HG03159 (cell line): ENCODE measurements around the gene HSD11B1.

Experiments used
- ATAC-seq: cut with Tn5 transposase; IDR thresholded peaks from one replicate; pipeline ENCODE4 v1.9.1; 2021; ENCODE audit warnings: mild to moderate bottlenecking, moderate library complexity; ENCODE audit not compliant: unreplicated experiment

Gene HSD11B1

GRCh38 chr1:209751627-209752231, 47.1 kb downstream of the HSD11B1 start:
- ATAC-seq: peak; percentile 45

GRCh38 chr1:209752890-209753289, 48.2 kb downstream of the HSD11B1 start:
- no peak for ATAC-seq

GRCh38 chr1:209755256-209755655, 50.6 kb downstream of the HSD11B1 start:
- ATAC-seq: no peak

DNA sequence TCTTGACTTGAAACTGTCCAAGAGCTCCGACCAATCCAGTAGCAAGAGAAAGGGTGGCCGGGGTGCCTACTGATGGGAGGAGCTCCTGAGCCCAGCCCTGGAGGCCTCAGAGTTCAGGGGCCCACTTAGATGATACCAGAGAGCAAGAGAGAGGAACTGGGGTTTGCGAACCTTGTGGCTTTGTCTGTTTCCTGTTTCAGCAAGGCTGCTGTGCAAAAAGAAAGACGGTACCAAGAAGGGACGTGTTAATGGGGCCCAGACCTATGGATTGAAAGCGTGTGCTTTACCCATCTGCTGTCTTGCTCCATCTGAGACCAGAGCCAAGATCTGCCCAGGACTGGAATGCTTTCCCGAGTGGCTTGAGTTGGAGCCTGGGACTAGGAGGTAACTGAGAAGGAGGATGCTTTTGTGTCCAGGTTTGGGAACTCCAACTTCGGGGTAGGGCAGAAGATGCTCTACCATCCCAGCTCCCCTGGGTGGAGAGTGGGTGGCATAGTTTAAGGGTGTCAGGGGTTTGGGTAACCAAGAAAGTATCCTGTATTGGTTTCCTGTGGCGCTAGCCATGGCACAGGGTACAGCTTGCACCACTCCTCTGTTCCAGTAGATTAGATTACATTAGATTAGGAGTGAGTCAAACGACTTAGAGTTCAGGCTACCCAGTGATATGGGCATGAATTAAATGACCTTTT, 51.4 kb downstream of the HSD11B1 start, which contains the start of gene TRAF3IP3:
Gene TRAF3IP3, plus strand, starts transcription at position 128 of the 689 bp plus-strand sequence. CDS start 3,987 bp downstream, outside the sequence.
- peak; percentile 82 for ATAC-seq

- peak; percentile 41 for ATAC-seq
Observed at GRCh38 chr1:209756615-209757445, 52.2 kb downstream of the HSD11B1 start.

- ATAC-seq: no peak
Observed at GRCh38 chr1:209758400-209758799, 53.8 kb downstream of the HSD11B1 start.

DNA sequence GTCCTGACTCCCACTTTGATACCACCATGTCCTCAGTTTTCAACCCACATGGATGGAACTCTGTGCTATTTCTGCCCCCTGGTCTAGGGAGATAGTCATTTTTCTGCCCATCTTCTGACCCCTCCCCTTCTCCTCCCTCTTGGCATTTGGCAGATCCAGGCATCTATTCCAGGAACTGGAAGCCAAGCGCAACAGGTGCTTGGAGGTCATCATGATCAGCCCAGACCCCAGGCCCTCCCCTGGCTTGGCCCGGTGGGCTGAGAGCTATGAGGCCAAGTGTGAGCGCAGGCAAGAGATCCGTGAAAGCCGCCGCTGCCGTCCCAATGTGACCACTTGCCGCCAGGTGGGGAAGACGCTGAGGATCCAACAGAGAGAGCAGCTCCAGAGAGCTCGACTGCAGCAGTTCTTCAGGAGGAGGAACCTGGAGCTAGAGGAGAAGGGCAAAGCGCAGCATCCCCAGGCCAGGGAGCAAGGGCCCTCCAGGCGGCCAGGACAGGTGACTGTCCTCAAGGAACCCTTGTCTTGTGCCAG, 55.2 kb downstream of the HSD11B1 start:
- no peak for ATAC-seq

GRCh38 chr1:209761011-209761635, 56.5 kb downstream of the HSD11B1 start:
- no peak for ATAC-seq

DNA sequence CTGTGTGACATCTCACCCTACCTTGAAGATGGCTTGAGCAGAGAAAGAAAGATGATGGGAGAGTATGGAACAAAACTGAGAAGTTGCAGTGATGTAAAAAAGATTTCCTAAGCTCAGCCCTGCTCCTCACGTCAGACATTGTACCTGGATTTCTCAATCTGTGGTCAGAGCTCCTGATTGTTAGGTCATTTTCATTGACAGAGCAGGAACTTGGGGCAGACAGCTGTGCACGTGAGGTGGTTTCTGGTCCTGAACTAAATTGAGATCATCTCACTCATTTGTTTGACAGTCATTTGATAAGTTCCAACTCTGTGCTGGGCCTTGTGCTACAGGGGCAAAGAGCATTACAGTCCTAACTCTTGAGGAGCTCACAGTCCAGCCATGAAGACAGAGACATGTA, 61.4 kb downstream of the HSD11B1 start:
- ATAC-seq: no peak

- ATAC-seq: no peak
Observed at GRCh38 chr1:209767096-209767495, 62.5 kb downstream of the HSD11B1 start.

DNA sequence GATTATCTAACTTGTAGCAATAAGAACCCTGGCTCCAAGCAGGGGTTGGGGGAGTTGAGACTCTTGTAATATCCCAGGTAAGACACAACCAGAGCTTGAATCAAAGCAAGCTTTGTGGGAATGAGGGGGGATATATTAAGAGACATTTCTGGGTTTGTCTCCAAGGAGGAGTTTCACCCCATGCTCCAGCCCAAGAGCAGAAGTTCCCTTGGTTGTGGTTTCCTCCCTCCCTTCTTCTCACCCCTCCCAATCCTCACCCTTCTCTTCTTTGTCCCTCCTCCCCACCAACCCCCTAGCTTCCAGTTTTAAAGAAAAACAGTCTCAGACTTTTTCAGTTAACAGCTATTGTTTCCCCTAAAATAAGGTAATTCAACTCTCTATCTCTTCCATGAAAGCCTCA, 63.1 kb downstream of the HSD11B1 start:
- ATAC-seq: no peak

DNA sequence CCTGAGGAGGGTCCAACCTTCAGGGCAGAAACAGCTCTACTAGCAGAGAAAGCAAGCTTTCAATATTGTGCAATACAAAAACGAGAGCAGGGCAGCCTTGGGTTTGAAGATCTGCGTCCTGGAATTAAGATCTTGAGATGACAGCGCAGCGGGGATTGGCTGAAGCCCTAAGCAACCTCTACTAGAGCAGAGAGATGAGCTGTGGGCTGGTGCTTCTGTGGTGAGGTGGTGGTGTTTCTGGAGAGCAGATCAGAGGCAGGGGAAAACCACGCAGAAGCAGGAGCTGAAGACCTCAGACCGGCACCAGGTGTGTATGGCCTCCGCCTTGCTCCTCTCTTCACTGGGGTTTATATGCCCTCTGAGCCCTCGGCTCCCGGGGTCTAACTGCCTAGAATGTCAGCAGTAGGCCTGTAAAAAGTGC, 63.7 kb downstream of the HSD11B1 start:
- peak; percentile 81 for ATAC-seq

DNA sequence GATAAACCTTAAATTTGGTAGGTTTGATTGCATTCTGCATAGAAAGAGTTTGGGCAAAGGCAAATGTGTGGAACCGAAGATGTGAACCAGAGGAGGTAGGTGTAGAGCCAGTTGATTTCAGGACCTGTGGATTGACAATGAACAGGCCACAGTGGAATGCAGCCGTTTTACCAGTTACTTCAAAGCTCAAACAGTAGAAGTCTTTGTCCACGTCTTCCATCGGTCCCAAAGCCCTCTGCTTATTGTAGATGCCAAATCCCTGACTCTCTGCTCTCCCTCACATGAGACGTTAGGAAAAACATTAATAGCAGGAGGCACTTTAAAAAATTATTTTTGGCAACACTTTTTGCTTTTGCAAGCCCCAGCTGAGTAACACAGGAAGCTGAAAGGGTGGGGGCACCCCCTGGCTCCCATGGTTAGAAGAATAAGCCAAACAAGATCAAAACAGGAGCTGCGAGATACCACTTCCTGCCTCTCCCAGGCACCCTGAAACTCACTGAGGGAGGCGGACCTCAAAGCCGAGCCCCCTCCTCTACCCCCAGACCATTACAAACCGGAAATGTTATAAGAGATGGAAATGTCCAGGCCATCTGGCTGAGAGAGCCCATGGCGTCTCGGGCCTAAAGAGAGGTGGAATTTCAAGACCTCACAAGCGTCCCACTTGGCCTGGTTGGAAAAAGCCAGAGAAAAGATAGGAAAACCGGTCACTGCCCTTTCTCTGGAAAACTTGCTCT, 64.7 kb downstream of the HSD11B1 start:
- peak; percentile 80 for ATAC-seq

GRCh38 chr1:209769971-209770370, 65.3 kb downstream of the HSD11B1 start:
- no peak for ATAC-seq

DNA sequence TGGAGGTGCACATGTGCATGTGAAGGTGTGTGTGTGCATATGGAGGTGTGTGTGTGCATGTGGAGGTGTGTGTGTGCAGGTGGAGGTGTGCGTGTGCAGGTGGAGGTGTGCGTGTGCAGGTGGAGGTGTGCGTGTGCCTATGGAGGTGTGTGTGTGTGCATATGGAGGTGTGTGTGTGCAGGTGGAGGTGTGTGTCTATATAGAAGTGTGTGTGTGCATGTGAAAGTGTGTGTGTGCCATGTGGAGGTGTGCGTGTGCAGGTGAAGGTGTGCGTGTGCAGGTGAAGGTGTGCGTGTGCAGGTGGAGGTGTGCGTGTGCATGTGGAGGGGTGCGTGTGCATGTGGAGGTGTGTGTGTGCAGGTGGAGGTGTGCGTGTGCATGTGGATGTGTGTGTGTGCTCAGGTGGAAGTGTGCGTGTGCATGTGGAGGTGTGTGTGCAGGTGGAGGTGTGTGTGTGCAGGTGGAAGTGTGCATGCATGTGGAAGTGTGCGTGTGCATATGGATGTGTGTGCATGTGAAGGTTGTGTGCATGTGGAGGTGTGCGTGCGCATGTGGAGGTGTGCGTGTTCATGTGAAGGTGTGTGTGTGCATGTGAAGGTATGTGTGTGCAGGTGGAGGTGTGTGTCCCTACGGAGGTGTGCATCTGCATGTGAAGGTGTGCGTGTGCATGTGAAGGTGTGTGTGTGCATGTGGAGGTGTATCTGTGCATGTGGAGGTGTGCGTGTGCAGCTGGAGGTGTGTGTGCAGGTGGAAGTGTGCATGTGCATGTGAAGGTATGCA, 66.2 kb downstream of the HSD11B1 start:
- ATAC-seq: no peak

DNA sequence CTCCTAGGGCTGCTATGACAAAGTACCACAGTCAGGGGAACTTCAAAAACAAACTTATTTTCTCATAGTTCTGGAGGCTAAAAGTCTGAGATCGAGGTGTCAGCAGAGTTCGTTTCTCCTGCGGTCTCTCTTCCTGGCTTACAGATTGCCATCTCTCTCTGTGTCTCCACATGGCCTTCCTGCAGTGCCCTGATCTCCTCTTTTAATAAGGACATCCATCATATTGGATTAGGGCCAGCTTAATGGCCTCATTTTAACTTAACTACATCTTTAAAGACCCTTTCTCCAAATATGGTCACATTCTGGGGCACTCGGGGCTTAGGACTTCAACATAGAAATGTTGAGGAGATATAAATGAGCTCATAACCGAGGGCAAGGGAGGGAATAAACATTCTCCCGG, 67.5 kb downstream of the HSD11B1 start:
- ATAC-seq: no peak

DNA sequence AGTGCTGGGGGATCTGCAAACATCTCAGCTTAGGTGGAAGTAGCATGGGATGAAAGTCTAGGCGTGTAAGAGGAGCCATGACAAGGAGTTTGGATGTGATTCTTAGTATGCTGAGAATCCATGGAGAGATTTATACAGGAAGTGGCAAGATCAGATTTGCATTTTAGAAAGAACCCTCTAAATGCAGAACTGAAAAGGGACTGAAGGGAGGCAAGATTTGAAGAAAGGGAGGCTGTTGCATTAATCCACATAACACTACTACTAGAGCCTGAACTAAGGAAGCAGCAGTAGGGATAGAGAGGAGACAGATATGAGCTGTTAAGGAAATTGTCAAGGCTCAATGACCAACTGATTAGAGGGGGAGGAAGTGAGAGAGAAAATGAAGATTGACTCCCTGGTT, 69.9 kb downstream of the HSD11B1 start:
- peak; percentile 69 for ATAC-seq

DNA sequence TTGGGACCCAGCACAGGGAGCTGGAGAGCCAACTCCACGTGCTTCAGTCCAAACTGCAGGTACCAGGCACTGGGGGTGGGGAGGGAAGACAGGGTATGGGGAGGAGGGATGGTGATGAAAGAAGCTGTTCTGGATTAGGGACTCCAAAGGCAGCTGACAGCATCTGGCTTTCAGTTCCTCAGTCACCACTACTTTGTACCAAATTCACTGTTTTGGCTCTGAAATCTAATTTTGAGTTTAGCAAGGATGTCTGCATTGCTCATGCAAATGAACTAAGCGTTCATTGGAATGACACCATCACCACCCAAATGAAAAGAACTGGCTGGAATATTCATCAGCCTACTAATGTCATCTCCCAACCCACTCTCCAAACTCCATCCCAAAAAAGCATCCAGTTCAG, 71.0 kb downstream of the HSD11B1 start:
- ATAC-seq: no peak

DNA sequence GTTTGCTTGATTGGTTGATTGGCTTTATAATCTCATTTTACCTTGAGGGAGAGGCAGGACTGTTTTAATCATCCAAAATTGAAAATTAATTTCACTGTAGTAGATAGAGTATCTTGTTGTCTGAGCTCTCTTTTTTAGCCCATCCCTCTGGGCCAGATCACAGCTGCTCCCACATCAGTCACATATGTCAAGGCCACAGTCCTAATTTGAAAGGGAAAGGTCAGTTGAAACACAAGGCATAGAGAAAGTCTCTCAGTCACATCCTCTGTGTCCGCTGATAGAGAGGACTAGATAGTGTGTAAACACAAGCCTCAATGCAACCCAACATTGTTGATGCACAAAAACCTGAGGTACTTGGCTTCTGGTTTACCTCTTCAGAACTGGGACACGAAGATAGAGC, 72.9 kb downstream of the HSD11B1 start:
- ATAC-seq: no peak

DNA sequence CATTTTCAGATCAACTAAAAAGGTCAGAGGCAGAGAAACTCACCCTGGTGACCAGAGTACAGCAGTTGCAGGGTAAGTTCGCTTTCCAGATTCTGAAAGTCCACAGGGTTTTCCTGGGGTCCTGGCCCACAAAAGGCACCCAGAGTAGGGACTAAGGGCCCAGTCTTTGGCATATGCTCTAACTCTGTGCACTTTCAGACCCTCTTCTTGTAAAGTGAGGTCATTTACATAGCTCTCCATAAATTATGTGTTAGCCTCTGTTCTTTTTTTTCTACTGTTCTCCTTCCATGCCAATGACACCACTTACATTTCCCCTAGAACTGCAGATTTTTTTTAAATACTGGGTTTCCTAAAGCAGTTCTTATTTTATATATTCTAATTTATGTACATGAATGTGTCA, 73.5 kb downstream of the HSD11B1 start:
- ATAC-seq: no peak
